OCI-LY7 (cell line): ENCODE data around the gene PLA2G4B. TPM values are rescaled to one million over a fixed set of nuclear protein-coding genes. Genes with fewer than 3 reads are reported as not detected.

Source experiments
- BruUV-seq: library from RNA; stranded (reverse); fragments of 400-500 nt; replicated peaks from 2 replicates; lab custom pipeline; 2021; lab: Mats Ljungman, UMichigan
- CTCF ChIA-PET: fragments of 300-600 bp; sonication (Branson Sonifier 250); formaldehyde crosslinking; loops from one replicate; lab custom pipeline; 2022; ENCODE audit warnings: antibody characterized with exemption; ENCODE audit not compliant: unreplicated experiment; lab: Charles Lee
- POLR2A ChIA-PET: fragments of 300-600 bp; sonication (Branson Sonifier 250); formaldehyde crosslinking; loops from one replicate; lab custom pipeline; 2022; ENCODE audit warnings: antibody characterized with exemption; lab: Charles Lee
- DNase-seq: peaks from one replicate; pipeline ENCODE4 v3.0.0-alpha.2; 2015; ENCODE audit warnings: low spot score
- H2AFZ ChIP-seq: fragments of 200-600 bp; sonication (generic), shearing (Covaris generic); 2 replicates; pipeline ENCODE4 v1.6.1; 2014; ENCODE audit warnings: mild to moderate bottlenecking, antibody characterized with exemption, low read length, moderate library complexity
- H3K27ac ChIP-seq: fragments of 200-600 bp; sonication (generic); 2 replicates; pipeline ENCODE4 v1.5.1; 2014; ENCODE audit warnings: mixed run types, low read depth, mild to moderate bottlenecking, moderate library complexity, low read length, inconsistent platforms; ENCODE audit not compliant: poor library complexity, severe bottlenecking
- H3K36me3 ChIP-seq: fragments of 200-600 bp; sonication (generic); 2 replicates; pipeline ENCODE4 v1.6.1; 2014; ENCODE audit warnings: mild to moderate bottlenecking, antibody characterized with exemption, low read length, moderate library complexity, mixed read lengths; ENCODE audit not compliant: insufficient read depth
- H3K4me1 ChIP-seq: fragments of 200-600 bp; sonication (generic); 2 replicates; pipeline ENCODE4 v1.5.1; 2014; ENCODE audit warnings: mild to moderate bottlenecking, low read length; ENCODE audit not compliant: insufficient read depth, poor library complexity, severe bottlenecking
- H3K4me2 ChIP-seq: fragments of 200-600 bp; sonication (generic); 2 replicates; pipeline ENCODE4 v1.6.1; 2014; ENCODE audit warnings: mild to moderate bottlenecking, low read length
- H3K4me3 ChIP-seq: fragments of 200-600 bp; sonication (generic); 2 replicates; pipeline ENCODE4 v1.5.1; 2014; ENCODE audit warnings: mild to moderate bottlenecking, low read depth, low read length; ENCODE audit not compliant: poor library complexity, severe bottlenecking
- H3K79me2 ChIP-seq: fragments of 200-600 bp; sonication (generic); 2 replicates; pipeline ENCODE4 v1.6.1; 2016; ENCODE audit warnings: low read depth, mild to moderate bottlenecking, low read length, moderate library complexity, mixed read lengths; ENCODE audit not compliant: insufficient read depth
- H3K9me2 ChIP-seq: fragments of 200-600 bp; sonication (generic); 2 replicates; pipeline ENCODE4 v1.6.1; 2016; ENCODE audit warnings: mild to moderate bottlenecking, low read length, mixed read lengths; ENCODE audit not compliant: insufficient read depth
- H3K9me3 ChIP-seq: fragments of 200-600 bp; sonication (generic); 2 replicates; pipeline ENCODE4 v1.6.1; 2014; ENCODE audit warnings: mild to moderate bottlenecking, mixed run types, low read length, mixed read lengths
- H4K20me1 ChIP-seq: fragments of 200-600 bp; sonication (generic); 2 replicates; pipeline ENCODE4 v1.6.1; 2014; ENCODE audit warnings: mild to moderate bottlenecking, antibody characterized with exemption, low read length, moderate library complexity, mixed read lengths; ENCODE audit not compliant: insufficient read depth
- EZH2phosphoT487 ChIP-seq: fragments of 200-600 bp; sonication (generic); IDR thresholded peaks from 2 replicates; pipeline ENCODE4 v1.6.1; 2018; ENCODE audit warnings: low read depth, borderline replicate concordance, mild to moderate bottlenecking, mixed run types, antibody characterized with exemption, low read length, moderate library complexity, mixed read lengths
- intact Hi-C: fragments of 100-400 bp; cut with micrococcal nuclease; formaldehyde crosslinking; loops from one replicate; pipeline ENCODE4 v1.10.0; 2022; ENCODE audit not compliant: unreplicated experiment
- total RNA-seq, 2 experiments: library from RNA; depleted of rRNA in 1 of 2; stranded (reverse); fragments of >200 nt in 1 of 2; shearing (Covaris generic) in 1 of 2; gene quantifications; 2 replicates each; pipeline ENCODE4 v1.2.3, GENCODE V29; 2014 to 2022
- TF ChIP-seq, protein P1 (sequence below): fragments of 200-600 bp; sonication (generic); conservative IDR thresholded peaks from 2 replicates; pipeline ENCODE4 v1.5.1; 2014; ENCODE audit warnings: mild to moderate bottlenecking, antibody characterized with exemption, low read length, moderate library complexity, mixed read lengths

Gene PLA2G4B
- total RNA-seq, 2 experiments from 2014 or later, result 9.5 to 11.1 TPM

DNA sequence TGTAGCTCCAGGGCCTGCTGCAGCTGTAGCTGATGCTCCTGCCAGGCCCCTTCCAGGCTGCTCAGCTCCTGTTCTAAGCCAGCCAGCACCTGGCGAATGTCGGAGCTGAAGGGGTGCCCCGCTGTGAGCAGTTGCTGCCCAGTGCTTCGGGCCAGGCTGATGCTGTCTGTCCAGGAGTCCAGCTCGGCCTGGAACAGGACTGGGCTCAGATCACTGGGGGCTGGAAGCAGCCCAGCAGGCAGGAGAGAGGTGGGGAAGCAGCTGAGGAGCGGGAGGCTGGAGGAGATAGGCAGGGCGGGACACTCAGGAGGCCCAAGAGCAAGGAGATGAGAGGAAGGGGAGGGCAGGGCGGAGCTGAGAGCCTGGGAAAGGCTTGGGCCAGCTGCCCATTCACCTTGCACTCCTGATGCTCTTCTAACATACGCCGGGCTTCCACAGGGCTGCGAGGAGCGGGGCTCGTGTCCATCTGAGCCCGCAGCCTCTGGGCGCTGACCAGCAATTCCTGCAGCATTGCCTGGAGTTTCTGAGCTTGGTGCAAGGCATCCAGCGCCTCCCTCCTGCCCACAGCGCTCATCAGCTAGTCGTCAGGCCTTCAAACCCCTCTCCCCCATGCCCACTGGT lies 23.2 kb downstream of the PLA2G4B start:
- Histone ChIP-seq H3K27ac (no peak overlapping the region), H2AFZ (no peak overlapping the region), H3K4me3 (no peak overlapping the region), H3K4me1 (peaks cover 9% of the 10 kb centered on the region), H4K20me1 (no peaks in the 10 kb centered on the region), H3K4me2 (no peak overlapping the region), H3K36me3 (no peaks in the 10 kb centered on the region), H3K9me3 (no peaks in the 10 kb centered on the region), H3K9me2 (no peaks in the 10 kb centered on the region), H3K79me2 (no peaks in the 10 kb centered on the region)
- intact Hi-C loops, result no loop called here
- no peak for DNase-seq
- ChIA-PET CTCF (no interaction called here), POLR2A (no interaction called here)
- no TSS peak for BruUV-seq
- TF ChIP-seq, protein P1, sequence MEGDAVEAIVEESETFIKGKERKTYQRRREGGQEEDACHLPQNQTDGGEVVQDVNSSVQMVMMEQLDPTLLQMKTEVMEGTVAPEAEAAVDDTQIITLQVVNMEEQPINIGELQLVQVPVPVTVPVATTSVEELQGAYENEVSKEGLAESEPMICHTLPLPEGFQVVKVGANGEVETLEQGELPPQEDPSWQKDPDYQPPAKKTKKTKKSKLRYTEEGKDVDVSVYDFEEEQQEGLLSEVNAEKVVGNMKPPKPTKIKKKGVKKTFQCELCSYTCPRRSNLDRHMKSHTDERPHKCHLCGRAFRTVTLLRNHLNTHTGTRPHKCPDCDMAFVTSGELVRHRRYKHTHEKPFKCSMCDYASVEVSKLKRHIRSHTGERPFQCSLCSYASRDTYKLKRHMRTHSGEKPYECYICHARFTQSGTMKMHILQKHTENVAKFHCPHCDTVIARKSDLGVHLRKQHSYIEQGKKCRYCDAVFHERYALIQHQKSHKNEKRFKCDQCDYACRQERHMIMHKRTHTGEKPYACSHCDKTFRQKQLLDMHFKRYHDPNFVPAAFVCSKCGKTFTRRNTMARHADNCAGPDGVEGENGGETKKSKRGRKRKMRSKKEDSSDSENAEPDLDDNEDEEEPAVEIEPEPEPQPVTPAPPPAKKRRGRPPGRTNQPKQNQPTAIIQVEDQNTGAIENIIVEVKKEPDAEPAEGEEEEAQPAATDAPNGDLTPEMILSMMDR, result no peak

GRCh38 chr15:41862515-41863116 lies 24.0 kb downstream of the PLA2G4B start:
- POLR2A ChIA-PET, result interaction anchor here (0.5 kb wide), 1 partner anchor 159 kb away, joined by 3 read pairs; no protein-coding TSS in a partner anchor
- TF ChIP-seq, protein P1, result no peak
- TF ChIP-seq EZH2phosphoT487, result no peak
- Histone ChIP-seq H3K27ac (no peak overlapping the region), H3K79me2 (no peaks in the 10 kb centered on the region), H3K9me3 (no peaks in the 10 kb centered on the region), H3K4me2 (no peak overlapping the region), H3K9me2 (no peaks in the 10 kb centered on the region), H2AFZ (no peak overlapping the region), H3K36me3 (no peaks in the 10 kb centered on the region), H3K4me1 (peaks cover 9% of the 10 kb centered on the region), H3K4me3 (no peak overlapping the region), H4K20me1 (no peaks in the 10 kb centered on the region)
- DNase-seq, result no peak
- intact Hi-C loops, result no loop called here
- no TSS peak for BruUV-seq
- CTCF ChIA-PET, result no interaction called here

GRCh38 chr15:41865490-41866055 lies 26.9 kb downstream of the PLA2G4B start:
- H4K20me1 ChIP-seq, result no peaks in the 10 kb centered on the region
- no peak for TF ChIP-seq EZH2phosphoT487
- TF ChIP-seq, protein P1, result no peak
- DNase-seq, result no peak
- H3K9me2 ChIP-seq, result no peaks in the 10 kb centered on the region
- H3K4me3 ChIP-seq, result no peak overlapping the region
- no peaks in the 10 kb centered on the region for H3K9me3 ChIP-seq
- H2AFZ ChIP-seq, result no peak overlapping the region
- H3K79me2 ChIP-seq, result no peaks in the 10 kb centered on the region
- H3K27ac ChIP-seq, result no peak overlapping the region
- ChIA-PET POLR2A (no interaction called here), CTCF (no interaction called here)
- intact Hi-C loops, result no loop called here
- no peaks in the 10 kb centered on the region for H3K4me1 ChIP-seq
- BruUV-seq, result no TSS peak
- H3K36me3 ChIP-seq, result no peaks in the 10 kb centered on the region
- H3K4me2 ChIP-seq, result no peak overlapping the region
